IMR-90 (cell line): ENCODE data around the gene NTRK3. TPM values are rescaled to one million over a fixed set of nuclear protein-coding genes. Genes with fewer than 3 reads are reported as not detected.

ENCODE experiments used
- ATAC-seq: fragments of 200-7000 bp; cut with Tn5 transposase; 2 replicates; pipeline ENCODE4 v1.9.1; 2020; ENCODE audit warnings: low read depth, mild to moderate bottlenecking, moderate library complexity
- BruUV-seq: library from RNA; stranded (reverse); fragments of 400-500 nt; replicated peaks from 2 replicates; lab custom pipeline; 2021; lab: Mats Ljungman, UMichigan
- CTCF ChIA-PET: fragments of 300-600 bp; formaldehyde crosslinking; extraction: SDS; loops from one replicate; lab custom pipeline; 2021; ENCODE audit warnings: antibody characterized with exemption; lab: Yijun Ruan, JAX
- POLR2A ChIA-PET: fragments of 300-600 bp; sonication (Branson Sonifier 250); formaldehyde crosslinking; loops from one replicate; lab custom pipeline; 2022; ENCODE audit warnings: antibody characterized with exemption; ENCODE audit not compliant: unreplicated experiment; lab: Charles Lee
- DNase-seq: peaks from one replicate; pipeline ENCODE4 v3.0.0; 2013
- H2AFZ ChIP-seq: replicated peaks from 2 replicates; pipeline ENCODE3; 2013; ENCODE audit warnings: low read length, mild to moderate bottlenecking; ENCODE audit not compliant: poor library complexity
- H2AK5ac ChIP-seq: 2 replicates; pipeline ENCODE4 v1.6.1; 2013; ENCODE audit warnings: low read depth, low read length, inconsistent platforms
- H2AK9ac ChIP-seq: replicated peaks from 2 replicates; pipeline ENCODE3; 2013; ENCODE audit warnings: mild to moderate bottlenecking, low read depth, low read length, moderate library complexity; ENCODE audit not compliant: poor library complexity
- H2BK120ac ChIP-seq: 2 replicates; pipeline ENCODE4 v1.6.1; 2013; ENCODE audit warnings: low read depth, low read length, inconsistent platforms
- H2BK15ac ChIP-seq: 3 replicates; pipeline ENCODE4 v1.6.1; 2013; ENCODE audit warnings: low read depth, low read length, inconsistent platforms
- H2BK20ac ChIP-seq: 2 replicates; pipeline ENCODE4 v1.6.1; 2013; ENCODE audit warnings: low read depth, mild to moderate bottlenecking, inconsistent platforms, low read length, moderate library complexity
- H2BK5ac ChIP-seq: 2 replicates; pipeline ENCODE4 v1.6.1; 2013; ENCODE audit warnings: mild to moderate bottlenecking, low read depth, low read length, inconsistent platforms; ENCODE audit not compliant: poor library complexity, severe bottlenecking
- H3K14ac ChIP-seq: replicated peaks from 2 replicates; pipeline ENCODE4 v1.6.1; 2013; ENCODE audit warnings: low read depth, low read length, inconsistent platforms
- H3K18ac ChIP-seq: 2 replicates; pipeline ENCODE4 v1.6.1; 2013; ENCODE audit warnings: low read depth, low read length, control low read depth
- H3K23ac ChIP-seq: 2 replicates; pipeline ENCODE4 v1.6.1; 2013; ENCODE audit warnings: low read depth, low read length, inconsistent platforms
- H3K27ac ChIP-seq: 2 replicates; pipeline ENCODE4 v1.5.1; 2013; ENCODE audit warnings: mild to moderate bottlenecking, control low read depth, low read length; ENCODE audit not compliant: insufficient read depth
- H3K27me3 ChIP-seq: 2 replicates; pipeline ENCODE4 v1.6.1; 2013; ENCODE audit warnings: low read length; ENCODE audit not compliant: control insufficient read depth, insufficient read depth
- H3K36me3 ChIP-seq: 2 replicates; pipeline ENCODE4 v1.6.1; 2013; ENCODE audit warnings: low read length, mixed read lengths; ENCODE audit not compliant: control insufficient read depth, insufficient read depth
- H3K4ac ChIP-seq: 2 replicates; pipeline ENCODE4 v1.6.1; 2013; ENCODE audit warnings: low read depth, low read length, inconsistent platforms
- H3K4me1 ChIP-seq: 2 replicates; pipeline ENCODE4 v1.6.1; 2013; ENCODE audit warnings: low read length, mixed read lengths; ENCODE audit not compliant: control insufficient read depth, insufficient read depth
- H3K4me2 ChIP-seq: 2 replicates; pipeline ENCODE4 v1.6.1; 2013; ENCODE audit warnings: low read depth, mild to moderate bottlenecking, control low read depth, low read length, moderate library complexity
- H3K4me3 ChIP-seq: 2 replicates; pipeline ENCODE4 v1.5.1; 2013; ENCODE audit warnings: low read depth, mild to moderate bottlenecking, control low read depth, low read length, moderate library complexity; ENCODE audit not compliant: insufficient read depth
- H3K56ac ChIP-seq: 2 replicates; pipeline ENCODE4 v1.6.1; 2013; ENCODE audit warnings: low read length, inconsistent platforms; ENCODE audit not compliant: insufficient read depth; ENCODE audit errors: extremely low read depth
- H3K79me1 ChIP-seq, 2 experiments: 2 replicates each; pipeline ENCODE4 v1.6.1; 2013; ENCODE audit warnings: low read length in 2 of 2, inconsistent platforms in 1 of 2, low read depth in 1 of 2
- H3K9ac ChIP-seq: 2 replicates; pipeline ENCODE4 v1.6.1; 2013; ENCODE audit warnings: low read depth, low read length, control low read depth
- H3K9me1 ChIP-seq: 2 replicates; pipeline ENCODE4 v1.6.1; 2013; ENCODE audit warnings: low read length, inconsistent platforms; ENCODE audit not compliant: insufficient read depth
- H3K9me3 ChIP-seq: 2 replicates; pipeline ENCODE4 v1.6.1; 2013; ENCODE audit warnings: low read length; ENCODE audit not compliant: control insufficient read depth, insufficient read depth
- H4K20me1 ChIP-seq: 2 replicates; pipeline ENCODE4 v1.6.1; 2013; ENCODE audit warnings: low read length, inconsistent platforms; ENCODE audit not compliant: insufficient read depth
- H4K5ac ChIP-seq: 2 replicates; pipeline ENCODE4 v1.6.1; 2013; ENCODE audit warnings: mild to moderate bottlenecking, low read depth, low read length, control low read depth
- H4K8ac ChIP-seq, 2 experiments: 2 replicates each; pipeline ENCODE4 v1.6.1; 2013; ENCODE audit warnings: low read depth in 2 of 2, low read length in 2 of 2, control low read depth in 1 of 2, inconsistent platforms in 1 of 2
- H4K91ac ChIP-seq: 2 replicates; pipeline ENCODE4 v1.6.1; 2013; ENCODE audit warnings: low read depth, low read length, inconsistent platforms; ENCODE audit not compliant: insufficient read depth
- BHLHE40 ChIP-seq: fragments of 150-350 bp; IDR thresholded peaks from 2 replicates; pipeline ENCODE4 v1.6.1; 2016; ENCODE audit warnings: mild to moderate bottlenecking, low read depth, low read length
- CEBPB ChIP-seq: IDR thresholded peaks from 2 replicates; pipeline ENCODE4 v1.6.1; 2012; ENCODE audit warnings: low read depth, low read length, improper control_type of control experiment
- CHD1 ChIP-seq: IDR thresholded peaks from 2 replicates; pipeline ENCODE4 v1.6.1; 2012; ENCODE audit warnings: low read depth, low read length, improper control_type of control experiment
- CTCF ChIP-seq: conservative IDR thresholded peaks from 2 replicates; pipeline ENCODE4 v1.5.1; 2012; ENCODE audit warnings: mild to moderate bottlenecking, low read depth, low read length, improper control_type of control experiment
- ELK1 ChIP-seq: fragments of 150-350 bp; IDR thresholded peaks from 2 replicates; pipeline ENCODE4 v1.6.1; 2016; ENCODE audit warnings: low read depth, mild to moderate bottlenecking, low read length, moderate library complexity, borderline replicate concordance
- FOS ChIP-seq: fragments of 150-350 bp; IDR thresholded peaks from 2 replicates; pipeline ENCODE4 v1.6.1; 2016; ENCODE audit warnings: low read depth, low read length
- MAFK ChIP-seq: IDR thresholded peaks from 2 replicates; pipeline ENCODE4 v1.6.1; 2012; ENCODE audit warnings: low read depth, low read length, improper control_type of control experiment
- MAZ ChIP-seq: IDR thresholded peaks from 2 replicates; pipeline ENCODE4 v1.6.1; 2012; ENCODE audit warnings: low read depth, mild to moderate bottlenecking, low read length, improper control_type of control experiment, moderate library complexity, borderline replicate concordance
- MXI1 ChIP-seq: IDR thresholded peaks from 2 replicates; pipeline ENCODE4 v1.6.1; 2012; ENCODE audit warnings: low read depth, mild to moderate bottlenecking, low read length, moderate library complexity, borderline replicate concordance
- NFE2L2 ChIP-seq: fragments of 150-350 bp; IDR thresholded peaks from 2 replicates; pipeline ENCODE4 v1.6.1; 2016; ENCODE audit warnings: low read depth, mild to moderate bottlenecking, low read length
- POLR2A ChIP-seq: IDR thresholded peaks from 2 replicates; pipeline ENCODE4 v1.6.1; 2012; ENCODE audit warnings: mild to moderate bottlenecking, low read depth, low read length
- RAD21 ChIP-seq: IDR thresholded peaks from 2 replicates; pipeline ENCODE4 v1.6.1; 2012; ENCODE audit warnings: low read length, improper control_type of control experiment
- RCOR1 ChIP-seq: IDR thresholded peaks from 2 replicates; pipeline ENCODE4 v1.6.1; 2012; ENCODE audit warnings: mild to moderate bottlenecking, low read length, improper control_type of control experiment; ENCODE audit not compliant: insufficient replicate concordance
- RFX5 ChIP-seq: IDR thresholded peaks from 2 replicates; pipeline ENCODE4 v1.8.0; 2012; ENCODE audit warnings: low read depth, mild to moderate bottlenecking, low read length, moderate library complexity
- SMC3 ChIP-seq: fragments of 150-350 bp; IDR thresholded peaks from 2 replicates; pipeline ENCODE4 v1.6.1; 2016; ENCODE audit warnings: low read depth, mild to moderate bottlenecking, antibody characterized with exemption, low read length, moderate library complexity
- USF2 ChIP-seq: fragments of 150-350 bp; IDR thresholded peaks from 2 replicates; pipeline ENCODE4 v1.6.1; 2017; ENCODE audit warnings: mild to moderate bottlenecking, antibody characterized with exemption, low read length, low read depth
- WGBS, 2 experiments: methylation state at CpG; one replicate each; pipeline versions ENCODE4 v1.1.5 to v1.1.7; 2013; ENCODE audit warnings: missing lambda C conversion rate in 2 of 2; ENCODE audit not compliant: insufficient read length in 1 of 2; ENCODE audit errors: extremely low coverage in 2 of 2; 5-methylcytosine and 5-hydroxymethylcytosine counted together
- dilution Hi-C: fragments of 300-500 bp; cut with HindIII; formaldehyde crosslinking; loops from one replicate; pipeline ENCODE4 v1.14.3; 2018; ENCODE audit warnings: low sequenced_read_pairs; ENCODE audit not compliant: unreplicated experiment
- in situ Hi-C: fragments of 300-500 bp; cut with MboI; formaldehyde crosslinking; loops from 3 replicates; pipeline ENCODE4 v1.14.3; 2019; ENCODE audit warnings: low sequenced_read_pairs, inconsistent platforms, mixed read lengths
- intact Hi-C: fragments of 100-400 bp; cut with micrococcal nuclease; formaldehyde crosslinking; loops from 2 replicates; pipeline ENCODE4 v1.10.0; 2022
- polyA plus RNA-seq, 3 experiments: library from polyadenylated mRNA; depleted of rRNA; stranded (reverse); fragments of >200 nt; gene quantifications; 2 replicates each; pipeline ENCODE4 v1.2.3, GENCODE V29; 2012; ENCODE audit warnings: low replicate concordance in 1 of 3
- total RNA-seq: library from RNA; depleted of rRNA; stranded (reverse); fragments of >200 nt; gene quantifications from 2 replicates; pipeline ENCODE4 v1.2.3, GENCODE V29; 2012

The NTRK3 gene
- total and polyA plus RNA-seq, 2 of the 4 experiments (the other 2 are of a cell fraction): under 0.01 to 0.15 TPM

- Histone ChIP-seq H4K91ac (no peak overlapping the region), H3K4me3 (no peak overlapping the region), H4K5ac (no peak overlapping the region), H3K36me3 (no peaks in the 10 kb centered on the region), H3K27me3 (no peaks in the 10 kb centered on the region), H2BK5ac (no peak overlapping the region), H3K4ac (no peak overlapping the region), H4K8ac (no peak overlapping the region), H2BK20ac (no peak overlapping the region), H3K9me3 (peaks cover 37% of the 10 kb centered on the region), H4K20me1 (no peaks in the 10 kb centered on the region), H3K56ac (no peak overlapping the region), H3K27ac (no peak overlapping the region), H3K9ac (no peak overlapping the region), H3K79me1 (no peaks in the 10 kb centered on the region), H3K18ac (no peak overlapping the region), H2BK15ac (no peak overlapping the region), H3K4me2 (no peak overlapping the region), H3K23ac (no peak overlapping the region), H3K4me1 (no peaks in the 10 kb centered on the region), H2AFZ (no peak overlapping the region), H2AK5ac (no peak overlapping the region), H3K9me1 (no peaks in the 10 kb centered on the region), H2BK120ac (no peak overlapping the region), H2AK9ac (no peak overlapping the region), H3K14ac (no peak overlapping the region)
- ChIA-PET POLR2A (no interaction called here), CTCF (no interaction called here)
- WGBS, 2 experiments: no CpG with 5 or more reads among the region's 4 CpGs
- intact Hi-C loops (no loop called here), dilution Hi-C loops (no loop called here), in situ Hi-C loops (no loop called here)
- no TSS peak for BruUV-seq
- TF ChIP-seq ELK1: no peak
- no peak for TF ChIP-seq NFE2L2
- no peak for TF ChIP-seq SMC3
- no peak for TF ChIP-seq FOS
- TF ChIP-seq CEBPB: no peak
- TF ChIP-seq RAD21: no peak
- no peak for TF ChIP-seq BHLHE40
- TF ChIP-seq MAZ: no peak
- no peak for TF ChIP-seq MXI1
- TF ChIP-seq USF2: no peak
- no peak for TF ChIP-seq RCOR1
- no peak for TF ChIP-seq MAFK
- no peak for TF ChIP-seq CHD1
- no peak for TF ChIP-seq RFX5
- TF ChIP-seq POLR2A: no peak
- no peak for TF ChIP-seq CTCF
- no peak for DNase-seq
- ATAC-seq: no peak
Measured at GRCh38 chr15:88202231-88202630, 54.3 kb downstream of the NTRK3 start.
